Measurements from ENCODE around the gene NDUFS3. TPM values are rescaled to one million over a fixed set of nuclear protein-coding genes. Genes with fewer than 3 reads are reported as not detected.

The NDUFS3 gene
- 43.2 and 66.2 TPM in 2 replicates for total RNA-seq

DNA sequence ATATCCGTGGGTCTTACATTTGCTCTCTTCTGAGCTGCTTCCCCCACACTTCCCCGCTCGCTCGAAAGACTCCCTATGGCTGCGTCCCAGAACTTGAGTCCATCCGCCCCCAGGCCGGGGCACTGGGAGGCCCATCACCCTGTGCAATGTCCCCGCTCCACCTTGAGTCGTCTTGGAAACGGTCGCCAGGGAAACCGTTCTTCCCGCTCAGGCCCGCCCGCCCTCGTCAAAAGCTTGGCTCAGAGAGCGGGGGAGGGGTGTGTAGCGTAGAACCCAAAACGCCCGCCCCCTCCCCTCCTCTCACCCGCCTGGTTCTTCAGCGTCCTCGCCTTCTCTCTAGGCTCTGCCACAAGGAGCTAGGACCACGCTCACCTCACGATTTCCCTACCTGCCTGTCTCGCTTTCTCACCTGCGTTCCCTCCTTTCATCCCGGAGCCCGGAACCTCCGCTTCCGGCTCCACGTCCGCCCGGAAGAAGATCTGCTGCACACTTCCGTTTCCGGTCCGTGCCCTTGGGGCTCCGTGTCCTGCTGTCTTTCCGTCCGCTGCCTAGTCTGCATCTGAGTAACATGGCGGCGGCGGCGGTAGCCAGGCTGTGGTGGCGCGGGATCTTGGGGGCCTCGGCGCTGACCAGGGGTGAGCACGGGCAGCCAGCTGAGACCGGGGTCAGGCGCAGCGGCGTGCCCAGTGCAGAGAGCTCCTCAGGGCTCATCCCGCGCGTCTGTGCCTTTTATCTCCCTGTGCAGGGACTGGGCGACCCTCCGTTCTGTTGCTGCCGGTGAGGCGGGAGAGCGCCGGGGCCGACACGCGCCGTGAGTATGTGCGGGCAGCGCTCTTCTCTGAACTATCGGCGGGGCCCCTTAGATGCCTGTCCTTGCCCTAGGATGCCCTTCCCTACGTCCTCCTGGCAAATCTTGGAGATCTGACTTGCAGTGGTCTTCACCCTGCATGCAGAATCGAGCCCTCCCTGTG, at the start of gene NDUFS3, which contains the start of gene KBTBD4:
Gene NDUFS3, plus strand, starts transcription at position 551 of the 971 bp plus-strand sequence. Its CDS starts 18 bp downstream, at position 569.
Gene KBTBD4, minus strand, starts transcription at position 447 of the 971 bp plus-strand sequence. Its CDS starts 19 bp downstream, at position 428.

GRCh38 chr11:47552566-47553405, 26.1 kb upstream of the NDUFS3 start, which contains the start of gene CELF1:
TSS of gene CELF1 (minus strand) at chr11:47553132. CDS start at chr11:47499523, 53,609 bp downstream.

DNA sequence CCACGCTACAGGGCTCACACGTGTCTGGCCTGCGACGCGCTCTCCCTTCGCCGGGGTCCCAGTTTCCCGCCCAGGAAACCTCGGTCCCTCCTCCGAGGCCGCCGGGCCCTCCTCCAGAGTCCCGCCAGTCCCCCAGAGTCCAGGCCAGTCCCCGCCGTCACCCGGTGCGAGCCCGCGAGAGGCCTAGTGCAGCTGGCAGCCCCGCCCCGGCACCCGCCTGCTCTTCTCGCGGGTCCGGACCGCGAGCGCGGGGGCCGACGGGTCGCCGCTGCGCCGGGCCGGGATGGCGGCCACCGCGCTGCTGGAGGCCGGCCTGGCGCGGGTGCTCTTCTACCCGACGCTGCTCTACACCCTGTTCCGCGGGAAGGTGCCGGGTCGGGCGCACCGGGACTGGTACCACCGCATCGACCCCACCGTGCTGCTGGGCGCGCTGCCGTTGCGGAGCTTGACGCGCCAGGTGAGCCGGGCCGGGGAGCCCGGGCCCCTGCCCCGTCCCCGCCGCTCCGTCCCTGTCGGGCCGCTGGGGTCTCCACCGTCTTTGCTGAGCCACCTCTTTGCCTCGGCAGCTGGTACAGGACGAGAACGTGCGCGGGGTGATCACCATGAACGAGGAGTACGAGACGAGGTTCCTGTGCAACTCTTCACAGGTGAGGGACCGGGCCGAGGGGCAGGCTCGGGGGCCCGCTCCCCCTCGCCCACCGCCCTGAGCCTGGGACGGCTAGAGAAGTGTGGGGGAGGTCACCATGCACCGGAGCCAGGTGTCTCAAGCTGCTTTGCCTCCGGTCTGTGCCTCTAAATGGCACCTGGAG, 13.3 kb upstream of the NDUFS3 start, which contains the start of gene PTPMT1:
Gene PTPMT1, plus strand, starts transcription at position 260 of the 809 bp plus-strand sequence. Its CDS starts 24 bp downstream, at position 284.

DNA sequence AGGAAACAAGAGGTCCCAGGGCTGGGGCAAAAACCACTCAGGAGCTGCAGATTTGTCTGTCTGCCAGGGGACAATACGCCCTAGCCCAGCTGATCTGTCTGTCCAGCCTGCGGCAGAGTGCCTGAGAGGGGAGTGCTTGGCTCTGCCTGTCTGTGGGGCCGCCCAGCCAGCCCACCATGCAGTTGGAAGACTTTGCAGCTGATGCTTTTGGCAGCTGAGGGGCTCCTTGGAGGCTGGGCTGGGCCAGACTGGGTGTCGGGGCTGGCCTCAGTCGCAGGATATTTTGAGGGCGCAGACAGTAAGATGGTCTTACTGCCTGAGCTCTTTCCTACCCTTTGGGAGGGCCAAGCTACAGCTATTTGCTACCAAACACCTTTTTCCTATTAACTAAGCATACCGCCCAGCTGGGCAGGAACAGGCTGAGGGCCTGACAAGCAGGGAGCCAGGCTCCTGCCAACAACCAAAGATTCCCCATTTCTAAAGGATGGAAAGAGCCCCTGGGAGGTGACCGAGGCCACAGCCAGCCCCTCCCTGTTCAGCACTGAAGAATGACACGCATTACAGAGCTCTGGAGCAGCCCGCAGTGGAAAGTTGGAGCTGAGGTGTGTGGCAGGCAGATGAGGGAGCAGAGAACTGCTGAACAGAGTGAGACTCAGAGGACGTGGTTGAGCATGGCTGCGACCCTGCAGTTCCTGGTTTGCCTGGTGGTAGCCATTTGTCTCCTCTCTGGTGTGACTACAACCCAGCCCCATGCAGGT, 7.4 kb downstream of the NDUFS3 start, which contains the start of gene FAM180B:
Gene FAM180B, plus strand, starts transcription at position 581 of the 758 bp plus-strand sequence. Its CDS starts 91 bp downstream, at position 672.

GRCh38 chr11:47593934-47594855, 15.3 kb downstream of the NDUFS3 start, which contains the start of gene C1QTNF4:
TSS of gene C1QTNF4 (minus strand) at chr11:47594411. CDS start at chr11:47590810, 3,601 bp downstream.

Other genes with a start within 250 kb of the NDUFS3 start
- gene MYBPC3, start 226.4 kb upstream of the NDUFS3 start, total RNA-seq: not detected in 2 replicates
- gene SPI1, start 200.5 kb upstream of the NDUFS3 start, total RNA-seq: not detected in 2 replicates
- gene SLC39A13, start 170.5 kb upstream of the NDUFS3 start, total RNA-seq: 70.4 and 120 TPM in 2 replicates
- gene PSMC3, start 152.6 kb upstream of the NDUFS3 start, total RNA-seq: 117 and 208 TPM in 2 replicates
- under 0.01 and 0.05 TPM in 2 replicates for gene RAPSN, start 129.9 kb upstream of the NDUFS3 start, total RNA-seq
- gene CELF1, start 25.9 kb upstream of the NDUFS3 start, total RNA-seq: 67.1 and 125 TPM in 2 replicates
- gene PTPMT1, start 13.5 kb upstream of the NDUFS3 start, total RNA-seq: 59.8 and 60.6 TPM in 2 replicates
- gene KBTBD4, start 104 bp upstream of the NDUFS3 start, total RNA-seq: 17.6 and 24.9 TPM in 2 replicates
- not detected in 2 replicates for gene FAM180B, start 7.6 kb downstream of the NDUFS3 start, total RNA-seq
- gene C1QTNF4, start 15.3 kb downstream of the NDUFS3 start, total RNA-seq: under 0.01 and 0.05 TPM in 2 replicates
- gene MTCH2, start 63.5 kb downstream of the NDUFS3 start, total RNA-seq: 78.4 and 107 TPM in 2 replicates
- 0.30 and 2.0 TPM in 2 replicates for gene AGBL2, start 136.3 kb downstream of the NDUFS3 start, total RNA-seq
- 63.0 and 65.3 TPM in 2 replicates for gene FNBP4, start 188.3 kb downstream of the NDUFS3 start, total RNA-seq

Data from smooth muscle cell of the umbilical artery (primary cell).